Measurements from ENCODE around the gene ZNF3. TPM values are rescaled to one million over a fixed set of nuclear protein-coding genes. Genes with fewer than 3 reads are reported as not detected.

The ZNF3 gene
- total RNA-seq, 4 donors from 2014 or later, result 31.4 to 42.3 (median 36.1) TPM

DNA sequence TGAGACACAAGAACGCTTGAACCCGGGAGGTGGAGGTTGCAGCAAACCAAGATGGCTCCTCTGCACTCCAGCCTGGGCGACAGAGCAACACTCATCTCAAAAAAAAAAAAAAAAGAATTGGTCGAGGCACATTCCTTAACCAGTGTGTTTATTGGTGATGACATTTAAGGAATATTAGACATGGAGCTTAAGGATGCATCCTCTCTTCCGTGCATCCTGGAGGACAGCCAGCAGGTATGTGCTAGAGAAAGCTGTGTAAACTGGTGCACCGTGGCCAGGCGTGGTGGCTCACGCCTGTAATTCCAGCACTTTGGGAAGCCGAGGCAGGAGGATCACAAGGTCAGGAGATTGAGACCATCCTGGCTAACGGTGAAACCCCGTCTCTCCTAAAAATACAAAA, 54.3 kb downstream of the ZNF3 start:
- Histone ChIP-seq H3K27ac (no peak overlapping the region), H3K9me3 (no peaks in the 10 kb centered on the region), H3K27me3 (no peaks in the 10 kb centered on the region), H3K36me3 (peaks cover 45 to 46% of the 10 kb centered on the region in 2 donors), H3K4me3 (replicated peaks in 1 of 3) (no peak overlapping the region), H3K4me1 (no peaks in the 10 kb centered on the region)
- WGBS, 2 donors, result 90 to 92% methylated on average over 11 of the region's 11 CpGs
- no peak for TF ChIP-seq POLR2A (IDR thresholded peaks at IDR 0.05)
- TF ChIP-seq, protein P1, sequence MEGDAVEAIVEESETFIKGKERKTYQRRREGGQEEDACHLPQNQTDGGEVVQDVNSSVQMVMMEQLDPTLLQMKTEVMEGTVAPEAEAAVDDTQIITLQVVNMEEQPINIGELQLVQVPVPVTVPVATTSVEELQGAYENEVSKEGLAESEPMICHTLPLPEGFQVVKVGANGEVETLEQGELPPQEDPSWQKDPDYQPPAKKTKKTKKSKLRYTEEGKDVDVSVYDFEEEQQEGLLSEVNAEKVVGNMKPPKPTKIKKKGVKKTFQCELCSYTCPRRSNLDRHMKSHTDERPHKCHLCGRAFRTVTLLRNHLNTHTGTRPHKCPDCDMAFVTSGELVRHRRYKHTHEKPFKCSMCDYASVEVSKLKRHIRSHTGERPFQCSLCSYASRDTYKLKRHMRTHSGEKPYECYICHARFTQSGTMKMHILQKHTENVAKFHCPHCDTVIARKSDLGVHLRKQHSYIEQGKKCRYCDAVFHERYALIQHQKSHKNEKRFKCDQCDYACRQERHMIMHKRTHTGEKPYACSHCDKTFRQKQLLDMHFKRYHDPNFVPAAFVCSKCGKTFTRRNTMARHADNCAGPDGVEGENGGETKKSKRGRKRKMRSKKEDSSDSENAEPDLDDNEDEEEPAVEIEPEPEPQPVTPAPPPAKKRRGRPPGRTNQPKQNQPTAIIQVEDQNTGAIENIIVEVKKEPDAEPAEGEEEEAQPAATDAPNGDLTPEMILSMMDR (IDR thresholded peaks at IDR 0.05), result no peak
- intact Hi-C loops (cut with DNase I), result no loop called here
- no peak for DNase-seq

DNA sequence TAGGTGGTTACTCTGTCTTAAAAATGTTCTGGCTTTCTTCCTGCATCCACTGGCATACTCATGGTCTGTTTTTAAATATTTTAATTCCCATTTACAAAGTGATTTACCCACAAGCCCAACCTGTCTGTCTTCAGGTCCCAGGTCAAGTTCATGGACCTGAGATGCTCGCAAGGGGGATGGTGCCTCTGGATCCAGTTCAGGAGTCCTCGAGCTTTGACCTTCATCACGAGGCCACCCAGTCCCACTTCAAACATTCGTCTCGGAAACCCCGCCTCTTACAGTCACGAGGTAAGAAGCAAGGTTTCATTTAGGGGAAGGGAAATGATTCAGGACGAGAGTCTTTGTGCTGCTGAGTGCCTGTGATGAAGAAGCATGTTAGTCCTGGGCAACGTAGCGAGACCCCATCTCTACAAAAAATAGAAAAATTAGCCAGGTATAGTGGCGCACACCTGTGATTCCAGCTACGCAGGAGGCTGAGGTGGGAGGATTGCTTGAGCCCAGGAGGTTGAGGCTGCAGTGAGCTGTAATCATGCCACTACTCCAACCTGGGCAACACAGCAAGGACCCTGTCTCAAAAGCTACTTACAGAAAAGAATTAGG, 57.4 kb downstream of the ZNF3 start:
- TF ChIP-seq POLR2A (IDR thresholded peaks at IDR 0.05), result no peak
- TF ChIP-seq, protein P1 (IDR thresholded peaks at IDR 0.05), result no peak
- H3K36me3 ChIP-seq, result peaks cover 24 to 31% of the 10 kb centered on the region in 2 donors
- 91 to 93% methylated on average over 12 of the region's 12 CpGs for WGBS, 2 donors
- no peak overlapping the region for H3K27ac ChIP-seq
- intact Hi-C loops (cut with DNase I), result no loop called here
- no peaks in the 10 kb centered on the region for H3K9me3 ChIP-seq
- DNase-seq, result no peak
- H3K4me1 ChIP-seq, result no peaks in the 10 kb centered on the region
- no peaks in the 10 kb centered on the region for H3K27me3 ChIP-seq
- H3K4me3 ChIP-seq (replicated peaks in 1 of 3), result no peak overlapping the region

DNA sequence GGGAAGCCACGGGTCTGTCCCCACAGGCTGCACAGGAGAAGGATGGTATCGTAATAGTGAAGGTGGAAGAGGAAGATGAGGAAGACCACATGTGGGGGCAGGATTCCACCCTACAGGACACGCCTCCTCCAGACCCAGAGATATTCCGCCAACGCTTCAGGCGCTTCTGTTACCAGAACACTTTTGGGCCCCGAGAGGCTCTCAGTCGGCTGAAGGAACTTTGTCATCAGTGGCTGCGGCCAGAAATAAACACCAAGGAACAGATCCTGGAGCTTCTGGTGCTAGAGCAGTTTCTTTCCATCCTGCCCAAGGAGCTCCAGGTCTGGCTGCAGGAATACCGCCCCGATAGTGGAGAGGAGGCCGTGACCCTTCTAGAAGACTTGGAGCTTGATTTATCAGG, 58.0 kb downstream of the ZNF3 start:
- Histone ChIP-seq H3K27ac (no peak overlapping the region), H3K9me3 (no peaks in the 10 kb centered on the region), H3K4me1 (no peaks in the 10 kb centered on the region), H3K36me3 (peaks cover 24 to 31% of the 10 kb centered on the region in 2 donors), H3K27me3 (no peaks in the 10 kb centered on the region), H3K4me3 (replicated peaks in 1 of 3) (no peak overlapping the region)
- no peak for DNase-seq
- intact Hi-C loops (cut with DNase I), result no loop called here
- TF ChIP-seq POLR2A (IDR thresholded peaks at IDR 0.05), result no peak
- TF ChIP-seq, protein P1 (IDR thresholded peaks at IDR 0.05), result no peak
- WGBS, 2 donors, result 90 to 93% methylated on average over 12 of the region's 12 CpGs

DNA sequence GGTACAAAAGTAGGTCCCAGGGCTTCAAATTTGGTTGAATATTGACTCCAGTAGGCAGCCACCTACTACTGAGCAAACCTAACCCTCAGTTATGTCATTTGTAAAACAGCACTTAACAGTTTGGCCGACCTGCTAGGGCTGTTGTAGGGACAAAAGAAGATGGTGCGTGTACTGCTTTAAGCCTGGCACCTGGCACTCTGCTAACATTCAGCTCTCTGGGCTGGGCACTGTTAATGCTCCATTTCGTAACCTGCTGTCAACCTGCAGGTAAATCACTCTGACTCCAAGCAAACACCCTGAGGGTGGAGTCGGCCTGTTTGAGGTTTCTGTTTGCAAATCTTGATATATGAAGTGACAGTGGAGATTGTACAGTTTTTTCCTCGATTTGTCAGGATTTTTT, 58.9 kb downstream of the ZNF3 start:
- TF ChIP-seq, protein P1 (IDR thresholded peaks at IDR 0.05), result no peak
- TF ChIP-seq POLR2A (IDR thresholded peaks at IDR 0.05), result no peak
- no peak overlapping the region for H3K27ac ChIP-seq
- H3K27me3 ChIP-seq, result no peaks in the 10 kb centered on the region
- peaks cover 2% of the 10 kb centered on the region in 2 donors for H3K4me1 ChIP-seq
- DNase-seq, result no peak
- 85 to 90% methylated on average over 5 of the region's 5 CpGs for WGBS, 2 donors
- no peak overlapping the region for H3K4me3 ChIP-seq (replicated peaks in 1 of 3)
- H3K36me3 ChIP-seq, result peaks cover 24 to 31% of the 10 kb centered on the region in 2 donors
- intact Hi-C loops (cut with DNase I), result no loop called here
- H3K9me3 ChIP-seq, result no peaks in the 10 kb centered on the region

DNA sequence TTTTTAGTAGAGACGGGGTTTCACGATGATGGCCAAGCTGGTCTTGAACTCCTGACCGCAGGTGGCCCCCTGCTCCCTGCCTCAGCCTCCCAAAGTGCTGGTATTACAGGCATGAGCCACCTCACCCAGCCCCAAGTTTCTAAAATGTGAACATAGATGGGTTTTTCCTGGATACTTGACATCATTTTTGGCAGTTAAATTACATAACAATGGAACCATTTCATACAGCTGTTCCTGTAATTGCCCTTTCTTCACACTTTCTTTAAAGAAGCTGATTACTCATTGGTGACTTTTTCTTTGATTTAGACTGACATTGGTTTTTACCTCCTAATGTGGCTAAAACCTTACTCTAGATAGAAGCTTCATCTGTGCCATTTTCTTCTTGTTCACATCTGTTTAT, 60.2 kb downstream of the ZNF3 start:
- no peaks in the 10 kb centered on the region for H3K9me3 ChIP-seq
- H3K36me3 ChIP-seq, result peaks cover 18 to 26% of the 10 kb centered on the region in 2 donors
- intact Hi-C loops (cut with DNase I), result no loop called here
- DNase-seq, result no peak
- no peak overlapping the region for H3K27ac ChIP-seq
- TF ChIP-seq, protein P1 (IDR thresholded peaks at IDR 0.05), result no peak
- no peak for TF ChIP-seq POLR2A (IDR thresholded peaks at IDR 0.05)
- no peak overlapping the region for H3K4me3 ChIP-seq (replicated peaks in 1 of 3)
- 89 to 93% methylated on average over 3 of the region's 3 CpGs for whole genome bisulfite sequencing, 2 donors
- H3K27me3 ChIP-seq, result no peaks in the 10 kb centered on the region
- peaks cover 15% of the 10 kb centered on the region in 2 donors for H3K4me1 ChIP-seq

MicroRNA genes within 50 kb of the gene (microRNA counts, 767-probe panel; counts per million panel counts)
- 3,434 to 5,993 counts per million in 2 donors for microRNA hsa-miR-106b-5p
- microRNA hsa-miR-25-3p, result 3,454 to 6,365 counts per million in 2 donors
- microRNA hsa-miR-93-5p, result 3,337 to 6,129 counts per million in 2 donors

Small RNA genes lying within 50 kb of the gene (microRNA-seq; reads per million reads assigned to microRNA genes)
- gene MIR106B (960 reads per million, percentile 80 among the genes with 10 or more reads in this experiment), gene MIR25 (272 reads per million, percentile 64 among the genes with 10 or more reads in this experiment), gene MIR93 (1,668 reads per million, percentile 86 among the genes with 10 or more reads in this experiment)

Small RNA genes lying within 50 kb of the gene (small RNA-seq; reads per million reads assigned to genes)
- gene MIR106B (6.5 reads per million, percentile 89 among the genes with 10 or more reads in this experiment), gene MIR25 (163 reads per million, percentile 97 among the genes with 10 or more reads in this experiment), gene MIR93 (14.5 reads per million, percentile 93 among the genes with 10 or more reads in this experiment)

Other genes with a start within 250 kb of the ZNF3 start
- 1 to 10 TPM in 1 of 4 donors, under 1 TPM in 1, not detected in 2; 0.45 to 1.2 TPM for gene OR2AE1, start 204.7 kb downstream of the ZNF3 start, total RNA-seq
- 10 to 100 TPM; 39.7 to 78.1 (median 59.3) TPM for gene TRIM4, start 162.2 kb downstream of the ZNF3 start, total RNA-seq
- not detected for gene GJC3, start 152.1 kb downstream of the ZNF3 start, total RNA-seq
- gene AZGP1, start 105.7 kb downstream of the ZNF3 start, total RNA-seq, result 1 to 10 TPM in 3 of 4 donors, not detected in 1; 1.6 to 3.5 (median 3.1) TPM
- gene ZKSCAN1, start 66.1 kb downstream of the ZNF3 start, total RNA-seq, result 10 to 100 TPM; 34.0 to 41.4 (median 35.3) TPM
- gene ZSCAN21, start 31.9 kb downstream of the ZNF3 start, total RNA-seq, result 10 to 100 TPM; 14.0 to 23.8 (median 19.2) TPM
- 10 to 100 TPM; 32.5 to 71.5 (median 39.9) TPM for gene COPS6, start 7.2 kb upstream of the ZNF3 start, total RNA-seq
- 10 to 100 TPM; 16.6 to 51.3 (median 26.5) TPM for gene MCM7, start 19.7 kb upstream of the ZNF3 start, total RNA-seq
- gene AP4M1, start 19.9 kb upstream of the ZNF3 start, total RNA-seq, result 10 to 100 TPM in 3 of 4 donors, 1 to 10 TPM in 1; 9.1 to 26.6 (median 19.4) TPM
- 100 to 1,000 TPM in 1 of 4 donors, 10 to 100 TPM in 3; 50.3 to 104 (median 85.2) TPM for gene TAF6, start 37.6 kb upstream of the ZNF3 start, total RNA-seq
- 10 to 100 TPM in 3 of 4 donors, 1 to 10 TPM in 1; 4.1 to 14.5 (median 13.1) TPM for gene CNPY4, start 37.9 kb upstream of the ZNF3 start, total RNA-seq
- 10 to 100 TPM in 1 of 4 donors, 1 to 10 TPM in 3; 3.0 to 12.5 (median 6.1) TPM for gene MBLAC1, start 45.2 kb upstream of the ZNF3 start, total RNA-seq
- 100 to 1,000 TPM in 3 of 4 donors, 10 to 100 TPM in 1; 69.7 to 264 (median 204) TPM for gene LAMTOR4, start 67.2 kb upstream of the ZNF3 start, total RNA-seq
- gene TRAPPC14, start 77.0 kb upstream of the ZNF3 start, total RNA-seq, result 10 to 100 TPM; 11.1 to 21.1 (median 11.8) TPM
- gene GAL3ST4, start 86.9 kb upstream of the ZNF3 start, total RNA-seq, result 1 to 10 TPM in 2 of 4 donors, under 1 TPM in 2; 0.67 to 1.7 (median 1.1) TPM
- gene GPC2, start 95.7 kb upstream of the ZNF3 start, total RNA-seq, result 1 to 10 TPM in 1 of 4 donors, not detected in 3; 1.3 TPM
- 1 to 10 TPM in 2 of 4 donors, under 1 TPM in 1, not detected in 1; 0.34 to 2.7 (median 1.5) TPM for gene STAG3, start 96.2 kb upstream of the ZNF3 start, total RNA-seq
- 1 to 10 TPM in 1 of 4 donors, under 1 TPM in 1, not detected in 2; 0.42 to 2.6 TPM for gene PVRIG, start 138.2 kb upstream of the ZNF3 start, total RNA-seq
- gene SPDYE3, start 226.0 kb upstream of the ZNF3 start, total RNA-seq, result not detected